Spleen (tissue), 7 donors: ENCODE results near the gene PSME2.

Experiments
- POLR2A ChIP-seq, 3 donors: fragments of 450-650 bp; IDR thresholded peaks; one replicate each; pipeline ENCODE4 v1.5.1; 2017; ENCODE audit warnings: antibody characterized with exemption in 3 of 3, mild to moderate bottlenecking in 1 of 3
- POLR2AphosphoS5 ChIP-seq, 3 donors: sonication (generic); formaldehyde crosslinking; IDR thresholded peaks; one replicate each; pipeline ENCODE4 v1.5.1; 2017; ENCODE audit warnings: antibody characterized with exemption in 3 of 3
- TF ChIP-seq, protein P1 (sequence below), 11 experiments: fragments of 200-600 bp in 7 of 11; fragments of 450-650 bp in 4 of 11; sonication (generic) in 4 of 11; IDR thresholded peaks in 8 of 11; conservative IDR thresholded peaks in 3 of 11; 1 replicate in 7 of 11; 2 replicates in 4 of 11; pipeline versions ENCODE4 v1.4.0 to v1.8.0; 2016 to 2021; ENCODE audit warnings: antibody characterized with exemption in 11 of 11, inconsistent platforms in 4 of 11, mild to moderate bottlenecking in 1 of 11
- donor health status: DM: no; HTN: no; CAD: no; lungs with moderate emphysema.
- donor health status: DM: no; HTN: no; CAD: no.
- donor health status: DM: no; HTN: no; CAD: no.

DNA sequence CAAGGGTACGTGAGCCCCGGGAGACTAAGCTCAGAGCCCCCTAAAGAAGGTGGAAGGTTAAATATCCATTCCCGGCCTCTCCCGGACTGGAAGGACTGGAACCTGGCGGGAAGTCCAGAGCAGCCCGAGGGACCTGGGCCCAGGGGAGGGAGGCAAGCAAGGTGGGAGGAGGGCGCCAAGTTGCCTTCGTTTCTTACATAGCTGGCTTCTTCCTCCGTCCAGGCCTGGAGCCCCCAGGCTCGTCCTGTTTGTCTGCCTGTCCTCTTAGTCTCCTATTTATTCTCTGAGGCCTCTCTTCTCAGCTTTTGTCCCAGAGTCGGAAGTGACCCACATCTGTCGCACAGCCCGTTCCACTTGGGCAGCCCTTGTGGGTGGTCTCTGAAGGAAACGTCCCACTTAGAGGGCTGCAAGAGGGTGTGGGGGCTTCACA is 51.6 kb downstream of the PSME2 start:
- TF ChIP-seq, protein P1, sequence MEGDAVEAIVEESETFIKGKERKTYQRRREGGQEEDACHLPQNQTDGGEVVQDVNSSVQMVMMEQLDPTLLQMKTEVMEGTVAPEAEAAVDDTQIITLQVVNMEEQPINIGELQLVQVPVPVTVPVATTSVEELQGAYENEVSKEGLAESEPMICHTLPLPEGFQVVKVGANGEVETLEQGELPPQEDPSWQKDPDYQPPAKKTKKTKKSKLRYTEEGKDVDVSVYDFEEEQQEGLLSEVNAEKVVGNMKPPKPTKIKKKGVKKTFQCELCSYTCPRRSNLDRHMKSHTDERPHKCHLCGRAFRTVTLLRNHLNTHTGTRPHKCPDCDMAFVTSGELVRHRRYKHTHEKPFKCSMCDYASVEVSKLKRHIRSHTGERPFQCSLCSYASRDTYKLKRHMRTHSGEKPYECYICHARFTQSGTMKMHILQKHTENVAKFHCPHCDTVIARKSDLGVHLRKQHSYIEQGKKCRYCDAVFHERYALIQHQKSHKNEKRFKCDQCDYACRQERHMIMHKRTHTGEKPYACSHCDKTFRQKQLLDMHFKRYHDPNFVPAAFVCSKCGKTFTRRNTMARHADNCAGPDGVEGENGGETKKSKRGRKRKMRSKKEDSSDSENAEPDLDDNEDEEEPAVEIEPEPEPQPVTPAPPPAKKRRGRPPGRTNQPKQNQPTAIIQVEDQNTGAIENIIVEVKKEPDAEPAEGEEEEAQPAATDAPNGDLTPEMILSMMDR (IDR thresholded peaks at IDR 0.05 in 8 of 11, conservative IDR thresholded peaks at IDR 0.05 in 3 of 11) = peak in 1 of 11 experiments; percentile 4
- TF ChIP-seq POLR2AphosphoS5 (IDR thresholded peaks at IDR 0.05) (no peak), POLR2A (IDR thresholded peaks at IDR 0.05) (no peak)
